ACC112 (cell line): ENCODE results near the gene SIPA1.

Experiments used
- H2AFZ ChIP-seq: fragments of 200-600 bp; sonication (generic); one replicate; pipeline ENCODE4 v1.6.0; 2017; ENCODE audit warnings: antibody characterized with exemption, low read length; ENCODE audit not compliant: unreplicated experiment
- H3K27ac ChIP-seq: fragments of 200-600 bp; sonication (generic); 2 replicates; pipeline ENCODE4 v1.5.1; 2014; ENCODE audit warnings: low read depth, mild to moderate bottlenecking, antibody characterized with exemption, low read length, moderate library complexity
- H3K27me3 ChIP-seq: fragments of 200-600 bp; sonication (generic); 2 replicates; pipeline ENCODE4 v1.6.1; 2014; ENCODE audit warnings: mild to moderate bottlenecking, antibody characterized with exemption, low read length, moderate library complexity, mixed read lengths; ENCODE audit not compliant: insufficient read depth
- H3K36me3 ChIP-seq: fragments of 200-600 bp; sonication (generic); 2 replicates; pipeline ENCODE4 v1.6.1; 2016; ENCODE audit warnings: mild to moderate bottlenecking, antibody characterized with exemption, low read length, moderate library complexity, mixed read lengths; ENCODE audit not compliant: insufficient read depth
- H3K4me1 ChIP-seq: fragments of 200-600 bp; sonication (generic); one replicate; pipeline ENCODE4 v1.6.1; 2016; ENCODE audit warnings: low read length, mixed read lengths; ENCODE audit not compliant: insufficient read depth, unreplicated experiment, control insufficient read depth
- H3K4me3 ChIP-seq: fragments of 200-600 bp; sonication (generic); 2 replicates; pipeline ENCODE4 v1.5.1; 2014; ENCODE audit warnings: mild to moderate bottlenecking, low read depth, low read length
- H3K79me2 ChIP-seq: fragments of 200-600 bp; sonication (generic); one replicate; pipeline ENCODE4 v1.6.0; 2016; ENCODE audit warnings: low read length; ENCODE audit not compliant: control insufficient read depth, unreplicated experiment, insufficient read depth

The SIPA1 gene

GRCh38 chr11:65595543-65596281 is 42.2 kb upstream of the SIPA1 start, which contains the start of gene KCNK7:
Gene KCNK7, minus strand, starts transcription at chr11:65595800. Its CDS starts 28 bp downstream, at chr11:65595772.
- H2AFZ ChIP-seq: no peak within 1 kb of the TSS
- H3K36me3 ChIP-seq: no peaks in the 10 kb centered on the region
- no peaks in the 10 kb centered on the region for H3K79me2 ChIP-seq
- H3K4me1 ChIP-seq: peaks cover 11% of the 10 kb centered on the region
- H3K4me3 ChIP-seq: no peak within 1 kb of the TSS
- H3K27ac ChIP-seq: no peak within 1 kb of the TSS
- no peaks in the 10 kb centered on the region for H3K27me3 ChIP-seq

GRCh38 chr11:65596520-65596919 is 41.4 kb upstream of the SIPA1 start:
- Histone ChIP-seq H3K4me3 (no peak overlapping the region), H2AFZ (no peak overlapping the region), H3K36me3 (no peaks in the 10 kb centered on the region), H3K4me1 (peaks cover 11% of the 10 kb centered on the region), H3K27ac (no peak overlapping the region), H3K79me2 (no peaks in the 10 kb centered on the region), H3K27me3 (no peaks in the 10 kb centered on the region)

- Histone ChIP-seq H3K4me1 (peaks cover 11% of the 10 kb centered on the region), H3K4me3 (no peak overlapping the region), H3K79me2 (no peaks in the 10 kb centered on the region), H3K36me3 (no peaks in the 10 kb centered on the region), H2AFZ (no peak overlapping the region), H3K27me3 (no peaks in the 10 kb centered on the region), H3K27ac (no peak overlapping the region)
Observed at GRCh38 chr11:65598258-65598699, 39.6 kb upstream of the SIPA1 start.

- no peak overlapping the region for H3K27ac ChIP-seq
- no peak overlapping the region for H3K4me3 ChIP-seq
- H3K36me3 ChIP-seq: no peaks in the 10 kb centered on the region
- no peak overlapping the region for H2AFZ ChIP-seq
- no peaks in the 10 kb centered on the region for H3K27me3 ChIP-seq
- H3K4me1 ChIP-seq: peaks cover 11% of the 10 kb centered on the region
- H3K79me2 ChIP-seq: no peaks in the 10 kb centered on the region
Observed at GRCh38 chr11:65599216-65599954, 38.5 kb upstream of the SIPA1 start.

GRCh38 chr11:65599955-65600246 is 38.0 kb upstream of the SIPA1 start:
- Histone ChIP-seq H3K4me1 (peaks cover 11% of the 10 kb centered on the region), H3K27ac (no peak overlapping the region), H3K36me3 (no peaks in the 10 kb centered on the region), H3K4me3 (no peak overlapping the region), H3K79me2 (no peaks in the 10 kb centered on the region), H2AFZ (no peak overlapping the region), H3K27me3 (no peaks in the 10 kb centered on the region)

GRCh38 chr11:65604258-65604657 is 33.6 kb upstream of the SIPA1 start:
- no peaks in the 10 kb centered on the region for H3K27me3 ChIP-seq
- no peaks in the 10 kb centered on the region for H3K79me2 ChIP-seq
- H2AFZ ChIP-seq: no peak overlapping the region
- no peak overlapping the region for H3K27ac ChIP-seq
- H3K4me3 ChIP-seq: no peak overlapping the region
- peaks cover 15% of the 10 kb centered on the region for H3K4me1 ChIP-seq
- H3K36me3 ChIP-seq: no peaks in the 10 kb centered on the region

- Histone ChIP-seq H3K79me2 (peaks cover 15% of the 10 kb centered on the region), H3K27ac (no peak overlapping the region), H3K36me3 (no peaks in the 10 kb centered on the region), H3K4me1 (peaks cover 43% of the 10 kb centered on the region), H3K27me3 (no peaks in the 10 kb centered on the region), H3K4me3 (peak overlapping the region; percentile 65), H2AFZ (no peak overlapping the region)
Observed at GRCh38 chr11:65606876-65607613, 30.9 kb upstream of the SIPA1 start.

- Histone ChIP-seq H3K27ac (no peak overlapping the region), H3K27me3 (no peaks in the 10 kb centered on the region), H3K79me2 (peaks cover 22% of the 10 kb centered on the region), H3K4me1 (peaks cover 51% of the 10 kb centered on the region), H3K4me3 (peak overlapping the region; percentile 65), H3K36me3 (no peaks in the 10 kb centered on the region), H2AFZ (no peak overlapping the region)
Observed at GRCh38 chr11:65607614-65608426, 30.1 kb upstream of the SIPA1 start.

GRCh38 chr11:65609229-65609628 is 28.7 kb upstream of the SIPA1 start:
- H3K4me1 ChIP-seq: peaks cover 53% of the 10 kb centered on the region
- peaks cover 34% of the 10 kb centered on the region for H3K79me2 ChIP-seq
- no peaks in the 10 kb centered on the region for H3K36me3 ChIP-seq
- no peaks in the 10 kb centered on the region for H3K27me3 ChIP-seq
- H3K27ac ChIP-seq: no peak overlapping the region
- H3K4me3 ChIP-seq: no peak overlapping the region
- H2AFZ ChIP-seq: no peak overlapping the region

GRCh38 chr11:65609665-65610064 is 28.2 kb upstream of the SIPA1 start:
- Histone ChIP-seq H3K79me2 (peaks cover 34% of the 10 kb centered on the region), H3K27ac (no peak overlapping the region), H3K4me1 (peaks cover 53% of the 10 kb centered on the region)

More at GRCh38 chr11:65609665-65610064, 28.2 kb upstream of the SIPA1 start:
- H2AFZ ChIP-seq: no peak overlapping the region
- H3K27me3 ChIP-seq: no peaks in the 10 kb centered on the region
- H3K4me3 ChIP-seq: no peak overlapping the region
- H3K36me3 ChIP-seq: no peaks in the 10 kb centered on the region
